Measurements from ENCODE around the gene SUPT4H1.

SUPT4H1 gene

DNA sequence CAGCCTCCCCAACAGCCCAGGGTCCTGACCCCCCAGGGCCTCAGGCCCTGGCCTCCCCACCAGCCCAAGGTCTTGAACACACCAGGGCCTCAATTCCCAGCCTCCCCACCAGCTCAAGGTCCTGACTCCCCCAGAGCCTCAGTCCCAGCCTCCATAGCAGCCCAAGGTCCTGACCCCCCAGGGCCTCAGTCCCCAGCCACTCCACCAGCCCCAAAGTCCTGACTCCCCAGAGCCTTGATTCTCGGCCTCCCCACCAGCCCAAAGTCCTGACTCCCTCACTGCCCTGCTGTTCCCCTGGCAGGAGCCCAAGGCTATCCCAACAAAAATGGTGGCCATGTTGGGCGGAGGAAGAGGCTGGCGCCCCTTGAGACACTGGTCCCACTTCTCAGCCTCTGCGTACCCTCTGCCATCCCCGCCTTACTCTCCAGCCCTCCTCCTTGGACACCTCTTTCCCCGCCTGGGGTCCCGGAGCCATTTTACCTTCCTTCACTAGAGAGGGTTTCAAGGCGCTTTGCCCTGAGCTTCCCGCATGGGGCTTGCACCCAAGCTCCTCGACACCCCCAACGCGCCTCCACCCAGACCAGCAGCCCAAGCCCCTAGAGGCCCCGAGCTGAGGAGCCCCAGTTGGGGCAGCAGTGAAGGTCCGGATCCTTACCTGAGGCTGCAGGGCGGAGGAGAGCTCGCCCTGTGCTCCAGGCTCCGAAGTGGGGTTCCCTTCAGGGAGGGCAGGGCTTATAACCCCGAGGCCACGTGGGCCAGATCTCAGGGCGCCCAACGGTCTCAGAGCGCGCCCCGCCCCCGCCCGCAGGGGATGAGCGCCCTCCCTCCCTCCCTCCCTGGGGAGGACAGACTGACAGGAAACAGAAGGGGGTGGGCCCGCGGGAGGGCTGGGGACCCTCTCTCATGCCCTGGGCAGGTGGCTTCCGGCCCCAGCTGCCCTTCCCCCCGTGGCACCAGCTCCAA, 19.9 kb downstream of the SUPT4H1 start:
- Histone ChIP-seq H3K9me3 (ENCODE audit: insufficient read depth, low read length, severe bottlenecking) (no peaks in the 10 kb centered on the region), H3K4me2 (ENCODE audit: insufficient read depth, low read length) (peak overlapping the region; percentile 68), H3K4me1 (ENCODE audit: insufficient read depth, low read length) (peaks cover 71% of the 10 kb centered on the region), H3K27me3 (ENCODE audit: insufficient read depth, low read length, poor library complexity) (no peaks in the 10 kb centered on the region), H3K27ac (ENCODE audit: low read length) (peak overlapping the region; percentile 100), H4K20me1 (ENCODE audit: insufficient read depth, low read length) (peaks cover 43% of the 10 kb centered on the region), H3K36me3 (ENCODE audit: insufficient read depth, low read length) (peaks cover 34% of the 10 kb centered on the region), H3K9ac (ENCODE audit: low read depth, low read length) (peak overlapping the region; percentile 99), H3K4me3 (ENCODE audit: low read depth in 1 of 2, low read length in 2 of 2) (peak overlapping the region; percentile 93 to 96), H3K79me2 (ENCODE audit: insufficient read depth, low read length) (peaks cover 77% of the 10 kb centered on the region), H2AFZ (ENCODE audit: low read depth, low read length) (no peak overlapping the region)
- peak; percentile 1 for ATAC-seq (ENCODE audit: insufficient read depth, low read depth)
- TF ChIP-seq, protein P1, sequence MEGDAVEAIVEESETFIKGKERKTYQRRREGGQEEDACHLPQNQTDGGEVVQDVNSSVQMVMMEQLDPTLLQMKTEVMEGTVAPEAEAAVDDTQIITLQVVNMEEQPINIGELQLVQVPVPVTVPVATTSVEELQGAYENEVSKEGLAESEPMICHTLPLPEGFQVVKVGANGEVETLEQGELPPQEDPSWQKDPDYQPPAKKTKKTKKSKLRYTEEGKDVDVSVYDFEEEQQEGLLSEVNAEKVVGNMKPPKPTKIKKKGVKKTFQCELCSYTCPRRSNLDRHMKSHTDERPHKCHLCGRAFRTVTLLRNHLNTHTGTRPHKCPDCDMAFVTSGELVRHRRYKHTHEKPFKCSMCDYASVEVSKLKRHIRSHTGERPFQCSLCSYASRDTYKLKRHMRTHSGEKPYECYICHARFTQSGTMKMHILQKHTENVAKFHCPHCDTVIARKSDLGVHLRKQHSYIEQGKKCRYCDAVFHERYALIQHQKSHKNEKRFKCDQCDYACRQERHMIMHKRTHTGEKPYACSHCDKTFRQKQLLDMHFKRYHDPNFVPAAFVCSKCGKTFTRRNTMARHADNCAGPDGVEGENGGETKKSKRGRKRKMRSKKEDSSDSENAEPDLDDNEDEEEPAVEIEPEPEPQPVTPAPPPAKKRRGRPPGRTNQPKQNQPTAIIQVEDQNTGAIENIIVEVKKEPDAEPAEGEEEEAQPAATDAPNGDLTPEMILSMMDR (IDR thresholded peaks at IDR 0.05; ENCODE audit: borderline replicate concordance, extremely low read depth, low read length, poor library complexity, severe bottlenecking) = no peak
- no peak for TF ChIP-seq EZH2 (IDR thresholded peaks at IDR 0.05; ENCODE audit: borderline replicate concordance, low read depth, low read length, severe bottlenecking)
- DNase-seq = peak; percentile 98

GRCh38 chr17:58330997-58331814, 20.8 kb downstream of the SUPT4H1 start:
- no peak for ATAC-seq (ENCODE audit: insufficient read depth, low read depth)
- Histone ChIP-seq H3K27me3 (ENCODE audit: insufficient read depth, low read length, poor library complexity) (no peaks in the 10 kb centered on the region), H4K20me1 (ENCODE audit: insufficient read depth, low read length) (peaks cover 51% of the 10 kb centered on the region), H2AFZ (ENCODE audit: low read depth, low read length) (no peak overlapping the region), H3K9ac (ENCODE audit: low read depth, low read length) (peak overlapping the region; percentile 99), H3K36me3 (ENCODE audit: insufficient read depth, low read length) (peaks cover 34% of the 10 kb centered on the region), H3K27ac (ENCODE audit: low read length) (peak overlapping the region; percentile 98), H3K9me3 (ENCODE audit: insufficient read depth, low read length, severe bottlenecking) (no peaks in the 10 kb centered on the region), H3K4me3 (ENCODE audit: low read depth in 1 of 2, low read length in 2 of 2) (peak overlapping the region; percentile 93 to 96), H3K4me2 (ENCODE audit: insufficient read depth, low read length) (peak overlapping the region; percentile 68), H3K4me1 (ENCODE audit: insufficient read depth, low read length) (peaks cover 65% of the 10 kb centered on the region), H3K79me2 (ENCODE audit: insufficient read depth, low read length) (peaks cover 68% of the 10 kb centered on the region)
- TF ChIP-seq EZH2 (IDR thresholded peaks at IDR 0.05; ENCODE audit: borderline replicate concordance, low read depth, low read length, severe bottlenecking) = no peak
- TF ChIP-seq, protein P1 (IDR thresholded peaks at IDR 0.05; ENCODE audit: borderline replicate concordance, extremely low read depth, low read length, poor library complexity, severe bottlenecking) = no peak
- peak; percentile 89 for DNase-seq

- Histone ChIP-seq H3K4me3 (ENCODE audit: low read depth in 1 of 2, low read length in 2 of 2) (peak overlapping the region; percentile 93 to 96), H3K27ac (ENCODE audit: low read length) (peak overlapping the region; percentile 98), H3K36me3 (ENCODE audit: insufficient read depth, low read length) (peaks cover 34% of the 10 kb centered on the region), H3K4me2 (ENCODE audit: insufficient read depth, low read length) (peak overlapping the region; percentile 68), H2AFZ (ENCODE audit: low read depth, low read length) (no peak overlapping the region), H3K9me3 (ENCODE audit: insufficient read depth, low read length, severe bottlenecking) (no peaks in the 10 kb centered on the region), H4K20me1 (ENCODE audit: insufficient read depth, low read length) (peaks cover 54% of the 10 kb centered on the region), H3K9ac (ENCODE audit: low read depth, low read length) (peak overlapping the region; percentile 99), H3K79me2 (ENCODE audit: insufficient read depth, low read length) (peaks cover 63% of the 10 kb centered on the region), H3K4me1 (ENCODE audit: insufficient read depth, low read length) (peaks cover 59% of the 10 kb centered on the region), H3K27me3 (ENCODE audit: insufficient read depth, low read length, poor library complexity) (no peaks in the 10 kb centered on the region)
- no peak for TF ChIP-seq EZH2 (IDR thresholded peaks at IDR 0.05; ENCODE audit: borderline replicate concordance, low read depth, low read length, severe bottlenecking)
- TF ChIP-seq, protein P1 (IDR thresholded peaks at IDR 0.05; ENCODE audit: borderline replicate concordance, extremely low read depth, low read length, poor library complexity, severe bottlenecking) = no peak
- ATAC-seq (ENCODE audit: insufficient read depth, low read depth) (no peak), DNase-seq (peak; percentile 55)
These were observed 21.4 kb downstream of the SUPT4H1 start for GRCh38 chr17:58330538-58330996.
